HTR-8/SVneo (cell line): ENCODE measurements around the gene DOC2B.
"Not testable (repeated sequence)": the region's sequence is repeated elsewhere in the genome, so short reads cannot be mapped to it uniquely, and the experiment has no call there.

Experiments
- DNase-seq: peaks from one replicate; pipeline ENCODE4 v3.0.0; 2011; ENCODE audit warnings: low spot score, mixed read lengths; ENCODE audit not compliant: insufficient read length
- FAIRE-seq: peaks from 2 replicates; lab custom pipeline; 2011; peaks lifted over from hg19 to GRCh38; lab: Jason Lieb, UNC

Gene DOC2B

DNA sequence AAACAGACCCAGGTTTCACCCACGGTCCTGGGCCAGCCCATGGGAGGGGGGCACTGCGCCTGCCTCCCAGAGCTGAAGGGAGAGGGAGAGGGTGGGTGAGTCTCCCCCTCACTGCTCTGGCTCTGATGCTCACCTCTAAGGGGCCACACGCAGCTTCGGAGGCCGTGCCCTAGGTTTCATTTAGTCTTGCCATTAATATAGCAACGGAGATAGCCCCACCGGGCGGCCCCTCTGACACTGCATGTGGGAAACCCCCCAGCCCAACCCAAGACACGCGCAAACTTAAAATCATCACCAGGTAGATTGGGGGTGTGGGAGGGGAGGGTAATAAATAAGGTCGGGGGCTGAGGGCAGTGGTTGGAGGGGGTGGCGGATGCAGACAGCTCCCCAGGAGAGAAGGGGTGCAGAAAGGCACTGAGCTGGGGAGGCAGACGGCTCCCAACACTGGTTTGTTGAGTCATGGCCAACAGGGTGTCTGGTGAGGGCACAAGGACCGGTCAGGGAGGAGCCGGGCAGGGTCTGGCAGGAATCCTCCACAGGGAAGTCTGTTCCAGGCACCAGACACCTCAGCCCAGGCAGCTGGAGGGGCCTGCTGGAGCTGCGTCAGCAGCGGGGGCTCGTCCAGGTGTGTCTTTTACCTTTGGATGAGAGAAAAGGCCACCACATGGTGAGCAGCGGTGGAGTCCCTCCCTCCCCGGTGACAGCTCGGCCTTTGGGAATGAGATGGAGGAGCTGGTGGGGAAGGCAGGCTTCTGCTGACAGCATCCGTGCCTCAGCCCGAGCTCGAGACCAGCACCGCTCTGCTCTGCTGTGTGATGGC lies 32.0 kb upstream of the DOC2B start:
- FAIRE-seq (no peak), DNase-seq (no peak)

DNA sequence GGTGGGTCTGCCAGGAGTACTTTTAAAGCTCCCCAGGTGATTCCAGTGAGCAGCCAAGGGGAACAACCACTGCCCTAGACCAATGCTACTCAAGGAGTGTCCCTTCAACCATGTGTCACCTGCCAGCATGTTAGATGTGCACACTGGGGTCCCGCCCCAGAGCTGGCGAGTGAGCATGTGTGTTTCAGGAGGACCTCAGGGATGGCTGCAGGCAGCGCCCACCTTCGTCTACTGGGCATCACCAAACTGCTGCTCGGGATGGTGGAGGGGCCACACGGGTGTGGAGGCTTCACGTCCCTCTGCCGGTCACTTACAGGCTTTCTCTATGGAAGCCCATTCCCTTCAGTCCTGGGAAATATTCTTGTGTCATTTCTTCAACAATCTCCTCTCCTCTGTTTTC lies 29.0 kb upstream of the DOC2B start:
- no peak for FAIRE-seq
- DNase-seq, result no peak

DNA sequence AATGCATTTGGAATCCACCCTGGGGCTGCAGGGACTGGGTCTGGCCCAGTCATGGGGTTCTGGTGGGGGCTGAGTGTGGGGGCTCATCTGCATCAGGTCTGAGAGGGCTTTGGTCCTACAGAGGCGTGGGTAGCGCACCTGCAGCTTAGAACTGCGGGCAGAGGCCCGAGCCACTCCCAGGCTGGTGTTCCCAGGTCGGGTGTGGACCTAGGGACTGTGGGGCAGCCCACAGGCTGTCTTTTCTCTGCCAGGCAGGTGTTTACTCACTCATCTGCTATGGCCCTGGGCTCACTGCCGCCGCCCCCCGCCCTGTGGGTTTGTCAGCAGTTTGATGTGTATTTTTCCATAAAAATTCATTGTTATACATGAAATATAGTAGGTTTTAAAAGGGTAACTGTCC lies 27.0 kb upstream of the DOC2B start:
- no peak for FAIRE-seq
- no peak for DNase-seq

DNA sequence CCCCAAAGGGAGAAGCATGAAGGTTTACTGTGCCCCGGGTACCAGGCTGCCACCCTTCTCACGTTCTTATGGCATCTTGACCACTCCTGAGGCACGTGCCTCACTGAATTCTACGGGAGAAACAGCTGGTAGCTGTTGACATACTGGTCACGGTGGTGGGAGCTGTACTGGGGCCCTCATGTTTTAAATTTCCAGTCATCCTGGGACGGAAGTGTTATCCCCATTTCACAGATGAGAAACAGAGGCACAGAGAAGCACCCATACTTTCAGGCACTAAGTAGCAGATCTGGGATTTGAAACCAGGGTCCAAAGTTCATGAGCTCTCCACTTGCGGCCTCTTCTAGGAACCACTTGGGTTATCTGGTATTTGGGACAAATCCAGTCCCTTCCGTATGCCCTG lies 26.3 kb upstream of the DOC2B start:
- FAIRE-seq, result no peak
- no peak for DNase-seq

DNA sequence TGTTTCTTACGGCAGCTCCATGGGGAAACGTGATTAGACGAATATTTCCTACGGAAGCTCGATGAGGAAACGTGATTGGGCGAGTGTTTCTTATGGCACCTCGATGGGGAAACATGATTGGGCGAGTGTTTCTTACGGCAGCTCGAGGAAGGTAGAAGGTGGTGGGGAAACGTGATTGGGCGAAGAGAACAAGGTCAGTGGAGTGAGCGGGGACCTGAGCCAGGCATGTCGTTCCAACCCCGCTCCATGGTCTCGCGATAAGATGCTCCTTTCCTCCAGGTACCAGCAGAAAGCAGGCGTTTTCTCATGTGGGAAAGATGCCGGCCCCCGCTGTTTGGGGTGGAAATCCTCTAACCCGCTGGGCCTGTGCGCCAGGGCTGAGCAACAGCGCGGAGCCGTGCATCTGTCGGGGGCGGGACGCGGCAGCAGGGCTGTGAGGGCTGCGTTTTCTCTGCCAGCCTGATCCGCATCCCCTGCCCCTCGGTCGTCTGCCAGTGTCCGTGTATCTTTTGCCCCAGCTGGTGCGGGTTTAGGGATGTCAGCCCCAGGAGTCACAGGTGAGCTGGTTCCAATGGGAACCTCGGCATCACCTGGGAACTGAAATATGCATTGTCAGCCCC lies 25.6 kb upstream of the DOC2B start:
- DNase-seq (no peak), FAIRE-seq (no peak)

DNA sequence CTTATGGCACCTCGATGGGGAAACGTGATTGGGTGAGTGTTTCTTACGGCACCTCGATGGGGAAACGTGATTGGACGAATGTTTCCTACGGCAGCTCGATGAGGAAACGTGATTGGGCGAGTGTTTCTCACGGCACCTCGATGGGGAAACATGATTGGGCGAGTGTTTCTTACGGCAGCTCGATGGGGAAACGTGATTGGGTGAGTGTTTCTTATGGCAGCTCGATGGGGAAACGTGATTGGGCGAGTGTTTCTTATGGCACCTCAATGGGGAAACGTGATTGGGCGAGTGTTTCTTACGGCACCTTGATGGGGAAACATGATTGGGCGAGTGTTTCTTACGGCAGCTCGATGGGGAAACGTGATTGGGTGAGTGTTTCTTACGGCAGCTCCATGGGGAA lies 25.0 kb upstream of the DOC2B start:
- not testable (repeated sequence) for DNase-seq
- peak; percentile 62 for FAIRE-seq

DNA sequence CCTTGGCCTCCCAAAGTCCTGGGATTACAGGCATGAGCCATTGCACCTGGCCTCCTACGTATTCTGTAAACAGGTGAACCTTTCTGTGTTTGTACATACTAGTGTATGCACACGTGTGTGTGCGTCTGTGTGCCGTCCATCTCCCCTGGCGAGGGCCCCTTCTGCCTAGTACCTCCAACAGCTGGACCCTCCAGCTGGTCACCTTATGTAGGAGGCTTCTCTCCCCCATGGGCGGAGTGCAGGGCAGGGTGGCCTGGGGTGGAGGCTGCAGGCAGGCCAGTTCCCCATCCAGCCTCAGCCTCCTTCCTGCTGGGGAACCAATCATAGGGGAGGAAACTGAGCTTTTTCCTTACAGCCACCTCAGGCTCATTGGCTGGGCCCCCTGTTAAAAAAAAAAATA lies 24.4 kb upstream of the DOC2B start:
- DNase-seq (no peak), FAIRE-seq (no peak)

DNA sequence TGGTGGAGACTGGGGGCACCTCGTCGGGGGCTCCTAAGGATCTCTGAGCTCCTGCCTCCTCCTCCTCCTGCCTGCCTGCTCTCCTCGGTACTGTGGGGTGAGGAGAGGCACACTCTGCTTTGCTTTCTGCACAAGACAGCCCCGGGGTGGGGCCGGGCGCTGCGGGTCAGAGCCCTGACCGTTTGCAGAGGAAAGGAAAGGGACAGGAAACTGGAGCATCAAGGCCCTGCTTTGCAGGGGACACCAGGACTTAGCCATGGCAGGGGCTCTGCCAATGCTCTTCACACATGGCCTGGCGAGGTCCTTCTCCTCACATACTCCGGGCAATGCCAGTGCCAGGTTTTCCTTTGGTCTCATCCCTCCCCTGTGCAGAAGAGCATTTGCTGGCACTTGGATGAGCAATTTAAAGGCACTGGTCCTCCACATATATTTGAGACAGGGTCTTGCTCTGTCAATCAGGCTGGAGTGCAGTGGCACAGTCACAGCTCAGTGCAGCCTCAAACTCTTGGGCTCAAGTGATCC lies 23.8 kb upstream of the DOC2B start:
- no peak for DNase-seq
- FAIRE-seq, result no peak

DNA sequence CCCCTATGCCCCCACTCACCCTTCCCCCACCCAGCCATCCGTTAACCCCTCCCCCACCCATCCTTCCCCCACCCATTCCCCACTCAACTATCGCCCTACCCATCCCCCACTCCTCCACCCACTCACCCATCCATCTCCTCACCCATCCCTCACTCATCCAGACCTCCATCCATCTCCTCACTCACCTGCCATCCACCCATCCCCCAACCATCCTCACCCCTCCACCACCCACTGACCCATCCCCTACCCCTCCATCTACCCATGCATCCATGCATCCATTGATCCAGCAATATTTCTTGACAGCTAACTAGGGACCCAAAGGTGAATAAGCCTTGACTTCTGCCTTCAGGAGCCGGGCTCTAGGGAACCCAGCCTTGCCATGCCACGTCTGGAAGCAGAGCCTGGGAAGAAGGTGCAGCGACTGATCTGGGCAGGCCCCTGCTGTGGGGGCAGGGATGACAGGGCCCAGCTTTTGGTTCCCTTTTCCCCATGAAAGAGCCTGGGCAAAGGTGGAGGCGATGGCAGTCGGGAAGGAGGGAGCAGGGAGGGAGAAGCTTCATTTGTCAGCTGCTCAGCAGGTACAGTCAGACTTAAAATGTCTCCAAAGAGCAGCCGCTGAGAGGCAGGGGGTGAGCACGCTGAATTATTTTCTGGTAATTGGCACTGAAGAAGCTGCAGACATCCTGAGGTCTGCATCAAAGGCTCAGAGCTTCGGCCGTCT lies 23.1 kb upstream of the DOC2B start:
- DNase-seq (no peak), FAIRE-seq (no peak)

DNA sequence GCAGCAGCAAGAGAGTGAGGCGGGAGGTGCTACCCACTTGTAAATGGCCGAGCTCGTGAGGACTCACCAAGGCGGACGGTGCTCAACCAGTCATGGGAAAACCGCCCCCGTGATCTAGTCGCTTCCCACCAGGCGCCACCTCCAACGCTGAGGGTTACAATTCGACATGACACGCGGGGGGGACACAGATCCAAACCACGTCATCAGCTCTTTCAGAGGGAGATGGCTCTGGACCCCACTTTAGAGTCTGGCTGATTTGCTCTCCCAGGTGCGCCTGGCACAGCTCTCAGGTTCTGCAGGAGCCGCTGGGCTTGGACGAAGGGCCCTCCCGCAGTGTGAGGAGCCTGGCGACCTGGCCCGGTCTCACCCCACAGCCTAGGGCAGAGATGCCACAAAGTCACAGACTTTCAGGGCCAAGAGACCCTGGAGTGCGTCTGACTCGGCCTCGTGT lies 21.1 kb upstream of the DOC2B start:
- no peak for DNase-seq
- no peak for FAIRE-seq

DNA sequence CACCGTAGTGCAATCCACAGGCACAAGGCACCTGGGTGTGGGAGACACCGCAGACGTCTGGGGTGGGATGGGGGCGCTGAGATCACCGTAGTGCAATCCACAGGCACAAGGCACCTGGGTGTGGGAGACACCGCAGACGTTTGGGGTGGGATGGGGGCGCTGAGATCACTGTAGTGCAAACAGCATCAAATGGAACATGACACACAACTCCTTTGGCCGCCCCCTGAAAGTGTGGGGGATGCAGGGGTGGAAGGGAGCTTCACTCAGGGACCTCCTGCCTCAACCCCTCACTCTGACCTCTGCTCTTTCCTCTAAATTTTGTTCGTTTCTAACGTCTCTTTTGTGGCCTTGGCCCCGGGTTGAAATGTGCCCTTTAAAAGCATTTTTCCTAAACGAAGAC lies 20.3 kb upstream of the DOC2B start:
- FAIRE-seq, DNase-seq: not testable (repeated sequence)

DNA sequence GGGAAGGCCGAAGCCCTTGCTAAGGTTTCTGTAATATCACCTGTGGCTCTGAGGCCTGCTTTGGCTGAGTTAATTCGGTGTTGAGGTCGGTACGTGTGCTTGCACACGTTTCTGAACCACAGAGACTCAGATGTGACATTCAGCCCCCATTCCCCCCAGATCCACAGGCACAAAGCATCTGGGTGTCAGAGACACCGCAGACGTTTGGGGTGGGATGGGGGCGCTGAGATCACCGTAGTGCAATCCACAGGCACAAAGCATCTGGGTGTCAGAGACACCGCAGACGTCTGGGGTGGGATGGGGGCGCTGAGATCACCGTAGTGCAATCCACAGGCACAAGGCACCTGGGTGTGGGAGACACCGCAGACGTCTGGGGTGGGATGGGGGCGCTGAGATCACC lies 19.8 kb upstream of the DOC2B start:
- DNase-seq, result not testable (repeated sequence)

DNA sequence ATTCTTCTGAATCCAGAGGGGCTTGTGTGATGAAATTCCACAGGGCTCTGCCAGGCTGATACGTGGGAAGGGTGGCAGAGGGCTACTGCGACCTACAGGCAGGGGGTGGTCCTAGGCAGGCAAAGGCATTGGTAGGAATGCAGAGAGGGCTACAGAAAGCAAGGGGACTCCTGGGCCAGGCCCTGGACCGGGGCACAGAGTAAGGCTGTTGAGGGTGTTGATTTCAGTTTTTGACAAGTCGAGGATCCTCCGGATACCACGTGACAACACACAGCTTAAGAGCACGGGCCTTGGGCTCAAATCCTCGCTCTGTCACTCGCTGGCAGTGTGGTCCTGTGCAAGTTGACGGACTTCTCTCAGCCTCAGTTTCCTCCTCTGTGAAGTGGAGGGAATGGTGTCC lies 19.1 kb upstream of the DOC2B start:
- DNase-seq, result no peak
- no peak for FAIRE-seq

More for the DNA sequence above, 19.8 kb upstream of the DOC2B start:
- FAIRE-seq, result not testable (repeated sequence)

DNA sequence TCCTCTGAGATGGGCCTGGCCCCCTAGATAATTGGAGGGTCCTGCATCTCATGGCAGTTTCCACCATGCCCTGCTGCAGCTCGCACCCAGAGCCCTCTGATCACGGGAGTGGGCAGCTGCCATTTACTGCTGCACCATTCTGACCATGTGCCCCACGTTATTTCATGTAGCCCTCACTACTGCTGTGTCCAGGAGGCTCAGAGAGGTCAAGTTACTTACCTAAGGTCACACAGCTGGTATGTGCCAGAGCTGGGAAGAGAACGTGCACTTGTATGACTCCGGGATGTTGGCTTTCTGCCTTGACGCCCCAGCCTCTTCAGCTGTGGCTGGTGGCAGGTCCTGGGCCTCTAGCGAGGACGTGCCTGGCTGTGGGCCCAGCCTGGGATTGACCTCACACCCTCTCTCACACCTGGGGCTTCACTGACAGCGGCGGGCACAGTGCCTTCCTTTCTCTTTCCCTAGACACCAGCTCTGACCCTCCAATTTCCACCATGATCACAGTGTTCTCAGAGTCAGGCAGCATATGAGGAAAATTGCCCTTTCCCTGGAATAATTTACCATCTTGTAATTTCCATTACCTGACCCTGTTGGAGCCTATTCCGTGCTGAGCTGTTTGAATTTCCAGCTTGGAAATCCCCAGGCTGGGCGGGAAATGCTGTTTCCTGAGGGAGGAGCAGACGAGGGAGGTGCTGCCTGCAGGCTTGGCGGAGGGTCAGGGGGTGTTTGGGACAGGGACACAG lies 18.5 kb upstream of the DOC2B start:
- DNase-seq (no peak), FAIRE-seq (no peak)

DNA sequence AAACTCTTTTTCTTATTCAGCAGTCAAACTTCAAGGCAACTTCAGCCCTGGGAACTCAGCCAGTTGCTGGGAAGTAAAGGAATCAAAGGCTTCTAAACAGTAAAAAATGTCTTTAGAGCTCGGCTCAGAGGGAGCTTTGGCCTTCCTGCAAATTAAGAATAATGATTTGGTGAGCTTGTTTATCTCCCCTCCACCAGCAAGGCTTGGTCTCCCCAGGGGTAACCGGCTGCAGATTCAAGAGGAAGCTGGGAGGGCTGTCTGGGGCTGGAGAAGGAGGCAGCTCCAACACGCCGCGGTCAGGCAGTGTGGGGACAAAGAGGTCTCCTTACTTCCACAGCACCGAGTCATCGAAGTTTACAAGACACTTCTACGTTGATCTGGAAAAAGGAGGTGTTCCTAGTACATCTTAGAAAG lies 17.7 kb upstream of the DOC2B start:
- FAIRE-seq (no peak), DNase-seq (no peak)

DNA sequence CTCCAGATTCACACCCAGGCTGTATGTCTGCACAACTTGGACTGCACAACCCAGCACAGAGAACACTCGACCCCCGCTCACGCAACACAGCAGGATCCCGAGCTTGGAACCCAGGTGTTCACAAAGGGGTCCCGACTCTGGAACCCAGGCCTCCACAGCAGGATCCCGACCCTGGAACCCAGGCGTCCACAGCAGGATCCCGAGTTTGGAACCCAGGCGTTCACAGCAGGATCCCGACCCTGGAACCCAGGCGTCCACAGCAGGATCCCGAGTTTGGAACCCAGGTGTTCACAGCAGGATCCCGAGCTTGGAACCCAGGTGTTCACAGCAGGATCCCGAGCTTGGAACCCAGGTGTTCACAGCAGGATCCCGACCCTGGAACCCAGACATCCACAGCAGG lies 16.8 kb upstream of the DOC2B start:
- not testable (repeated sequence) for DNase-seq
- FAIRE-seq, result peak; percentile 13

DNA sequence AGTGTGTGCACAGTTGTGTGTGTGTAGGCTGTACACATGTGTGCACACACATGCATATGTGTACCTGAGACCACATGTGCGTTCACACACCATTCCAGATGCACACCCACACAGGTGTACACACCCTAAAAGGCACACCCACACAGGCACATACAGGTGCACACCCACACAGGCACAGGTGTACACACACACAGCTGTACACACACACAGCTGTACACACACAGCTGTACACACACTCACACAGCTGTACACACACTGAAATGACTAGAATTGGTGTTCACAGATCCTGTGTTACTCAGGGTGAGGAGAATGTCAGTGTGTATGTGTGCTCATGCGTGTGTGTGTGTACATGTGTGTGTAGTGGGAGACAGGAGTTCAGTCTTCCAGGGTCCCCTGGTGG lies 15.9 kb upstream of the DOC2B start:
- no peak for DNase-seq
- FAIRE-seq, result peak; percentile 89

DNA sequence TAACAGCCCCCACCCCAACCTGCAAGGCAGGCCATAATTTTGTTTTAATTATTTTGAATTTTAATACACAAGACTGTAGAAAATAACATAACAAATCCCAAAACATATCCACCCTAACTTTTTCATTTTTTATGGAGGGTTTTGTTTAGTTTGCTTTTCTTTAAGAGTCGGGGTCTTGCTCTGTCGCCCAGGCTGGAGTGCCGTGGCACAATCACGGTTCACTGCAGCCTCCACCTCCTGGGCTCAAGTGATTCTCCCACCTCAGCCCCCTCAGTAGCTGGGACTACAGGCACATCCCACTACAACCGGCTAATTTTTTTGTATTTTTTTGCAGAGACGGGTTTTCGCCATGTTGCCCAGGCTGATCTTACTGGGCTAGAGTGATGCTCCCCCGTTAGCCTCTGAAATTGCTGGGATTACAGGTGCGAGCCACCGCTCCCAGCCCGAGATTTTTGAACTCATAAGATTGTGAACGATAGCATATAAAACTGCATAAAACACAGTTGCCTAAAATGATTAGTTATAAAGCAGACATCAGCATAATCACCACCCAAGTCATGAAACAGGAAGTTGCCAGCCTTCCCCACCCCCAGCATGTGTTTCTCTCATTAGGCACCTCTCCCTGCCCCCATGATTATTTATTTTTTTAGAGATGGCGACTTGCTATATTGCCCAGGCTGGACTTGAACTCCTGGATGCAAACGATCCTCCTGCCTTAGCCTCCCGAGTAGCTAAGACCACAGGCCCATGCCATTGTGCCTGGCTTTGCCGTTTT lies 13.6 kb upstream of the DOC2B start:
- no peak for FAIRE-seq
- DNase-seq, result no peak
